WTC11 (cell line): Measurements from ENCODE around the gene USP49.

Source experiments
- CTCF ChIP-seq: fragments of 200-600 bp; IDR thresholded peaks from 2 replicates; pipeline ENCODE4 v1.8.0; 2022; ENCODE audit warnings: antibody characterized with exemption
- KAT7 ChIP-seq: sonication (generic); formaldehyde crosslinking; IDR thresholded peaks from 2 replicates; pipeline ENCODE4 v1.8.1; 2023; ENCODE audit warnings: missing genetic modification reagents, mild to moderate bottlenecking, borderline replicate concordance
- SMAD3 ChIP-seq: sonication (generic); formaldehyde crosslinking; IDR thresholded peaks from 2 replicates; pipeline ENCODE4 v1.8.0; 2022; ENCODE audit warnings: missing genetic modification reagents, mild to moderate bottlenecking, borderline replicate concordance
- ZNF138 ChIP-seq: sonication (generic); formaldehyde crosslinking; conservative IDR thresholded peaks from 2 replicates; pipeline ENCODE4 v1.8.1; 2022; ENCODE audit warnings: mild to moderate bottlenecking, moderate library complexity, missing genetic modification reagents
- TF ChIP-seq, protein P1 (sequence below): sonication (generic); formaldehyde crosslinking; IDR thresholded peaks from 2 replicates; pipeline ENCODE4 v1.8.1; 2023; ENCODE audit warnings: mild to moderate bottlenecking, missing genetic modification reagents
- TF ChIP-seq, protein P2 (sequence below): sonication (generic); formaldehyde crosslinking; IDR thresholded peaks from 2 replicates; pipeline ENCODE4 v1.8.0; 2023; ENCODE audit warnings: mild to moderate bottlenecking, missing genetic modification reagents

GRCh38 chr6:41779336-41779735, 115.8 kb downstream of the USP49 start:
- TF ChIP-seq CTCF (no peak), ZNF138 (CRISPR knock-in tag) (no peak), KAT7 (no peak), SMAD3 (CRISPR knock-in tag) (no peak)
- TF ChIP-seq, protein P1, sequence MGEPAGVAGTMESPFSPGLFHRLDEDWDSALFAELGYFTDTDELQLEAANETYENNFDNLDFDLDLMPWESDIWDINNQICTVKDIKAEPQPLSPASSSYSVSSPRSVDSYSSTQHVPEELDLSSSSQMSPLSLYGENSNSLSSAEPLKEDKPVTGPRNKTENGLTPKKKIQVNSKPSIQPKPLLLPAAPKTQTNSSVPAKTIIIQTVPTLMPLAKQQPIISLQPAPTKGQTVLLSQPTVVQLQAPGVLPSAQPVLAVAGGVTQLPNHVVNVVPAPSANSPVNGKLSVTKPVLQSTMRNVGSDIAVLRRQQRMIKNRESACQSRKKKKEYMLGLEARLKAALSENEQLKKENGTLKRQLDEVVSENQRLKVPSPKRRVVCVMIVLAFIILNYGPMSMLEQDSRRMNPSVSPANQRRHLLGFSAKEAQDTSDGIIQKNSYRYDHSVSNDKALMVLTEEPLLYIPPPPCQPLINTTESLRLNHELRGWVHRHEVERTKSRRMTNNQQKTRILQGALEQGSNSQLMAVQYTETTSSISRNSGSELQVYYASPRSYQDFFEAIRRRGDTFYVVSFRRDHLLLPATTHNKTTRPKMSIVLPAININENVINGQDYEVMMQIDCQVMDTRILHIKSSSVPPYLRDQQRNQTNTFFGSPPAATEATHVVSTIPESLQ (CRISPR knock-in tag), result no peak
- TF ChIP-seq, protein P2, sequence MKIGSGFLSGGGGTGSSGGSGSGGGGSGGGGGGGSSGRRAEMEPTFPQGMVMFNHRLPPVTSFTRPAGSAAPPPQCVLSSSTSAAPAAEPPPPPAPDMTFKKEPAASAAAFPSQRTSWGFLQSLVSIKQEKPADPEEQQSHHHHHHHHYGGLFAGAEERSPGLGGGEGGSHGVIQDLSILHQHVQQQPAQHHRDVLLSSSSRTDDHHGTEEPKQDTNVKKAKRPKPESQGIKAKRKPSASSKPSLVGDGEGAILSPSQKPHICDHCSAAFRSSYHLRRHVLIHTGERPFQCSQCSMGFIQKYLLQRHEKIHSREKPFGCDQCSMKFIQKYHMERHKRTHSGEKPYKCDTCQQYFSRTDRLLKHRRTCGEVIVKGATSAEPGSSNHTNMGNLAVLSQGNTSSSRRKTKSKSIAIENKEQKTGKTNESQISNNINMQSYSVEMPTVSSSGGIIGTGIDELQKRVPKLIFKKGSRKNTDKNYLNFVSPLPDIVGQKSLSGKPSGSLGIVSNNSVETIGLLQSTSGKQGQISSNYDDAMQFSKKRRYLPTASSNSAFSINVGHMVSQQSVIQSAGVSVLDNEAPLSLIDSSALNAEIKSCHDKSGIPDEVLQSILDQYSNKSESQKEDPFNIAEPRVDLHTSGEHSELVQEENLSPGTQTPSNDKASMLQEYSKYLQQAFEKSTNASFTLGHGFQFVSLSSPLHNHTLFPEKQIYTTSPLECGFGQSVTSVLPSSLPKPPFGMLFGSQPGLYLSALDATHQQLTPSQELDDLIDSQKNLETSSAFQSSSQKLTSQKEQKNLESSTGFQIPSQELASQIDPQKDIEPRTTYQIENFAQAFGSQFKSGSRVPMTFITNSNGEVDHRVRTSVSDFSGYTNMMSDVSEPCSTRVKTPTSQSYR, result no peak
